SJSA1 (cell line): ENCODE data around the gene GNAQ. TPM values are rescaled to one million over a fixed set of nuclear protein-coding genes. Genes with fewer than 3 reads are reported as not detected.

Experiments
- DNase-seq, 2 experiments: peaks; one replicate each; pipeline ENCODE4 v3.0.0-alpha.2; 2015 to 2020; ENCODE audit warnings: low spot score in 2 of 2, low read depth in 1 of 2
- H3K27ac ChIP-seq: fragments of 250-450 bp; sonication (Bioruptor Pico); 2 replicates; pipeline ENCODE4 v1.5.1; 2020; ENCODE audit warnings: mild to moderate bottlenecking, moderate library complexity
- H3K27me3 ChIP-seq: fragments of 250-450 bp; sonication (Bioruptor Pico); replicated peaks from 2 replicates; pipeline ENCODE4 v1.5.1; 2020; ENCODE audit warnings: mild to moderate bottlenecking, moderate library complexity
- H3K36me3 ChIP-seq: fragments of 250-450 bp; sonication (Bioruptor Pico); 2 replicates; pipeline ENCODE4 v1.5.1; 2020; ENCODE audit warnings: mild to moderate bottlenecking
- H3K4me1 ChIP-seq: fragments of 250-450 bp; sonication (Bioruptor Pico); replicated peaks from 2 replicates; pipeline ENCODE4 v1.6.1; 2021; ENCODE audit warnings: mild to moderate bottlenecking
- H3K4me3 ChIP-seq: fragments of 250-450 bp; sonication (Bioruptor Pico); 2 replicates; pipeline ENCODE4 v1.5.1; 2020; ENCODE audit warnings: mild to moderate bottlenecking
- H3K9me3 ChIP-seq: fragments of 250-450 bp; sonication (Bioruptor Pico); replicated peaks from 2 replicates; pipeline ENCODE4 v1.5.1; 2020; ENCODE audit warnings: mild to moderate bottlenecking
- total RNA-seq: library from RNA; depleted of rRNA; stranded (reverse); fragments of >200 nt; shearing (Covaris generic); gene quantifications from 2 replicates; pipeline ENCODE4 v1.2.3, GENCODE V29; 2014

The GNAQ gene
- total RNA-seq, 1 experiment from 2014 or later: 46.2 TPM

GRCh38 chr9:77947651-77948050, 84.0 kb downstream of the GNAQ start:
- Histone ChIP-seq H3K27ac (no peak overlapping the region), H3K9me3 (no peaks in the 10 kb centered on the region), H3K36me3 (no peaks in the 10 kb centered on the region), H3K27me3 (no peaks in the 10 kb centered on the region), H3K4me3 (no peak overlapping the region), H3K4me1 (peaks cover 15% of the 10 kb centered on the region; the same call in 1 of the 2 replicates)
- no peak for DNase-seq

GRCh38 chr9:77946969-77947620, 84.5 kb downstream of the GNAQ start:
- DNase-seq: no peak
- no peaks in the 10 kb centered on the region for H3K27me3 ChIP-seq
- H3K36me3 ChIP-seq: no peaks in the 10 kb centered on the region
- H3K4me1 ChIP-seq: peaks cover 13% of the 10 kb centered on the region; the same call in 1 of the 2 replicates
- no peak overlapping the region for H3K27ac ChIP-seq
- H3K9me3 ChIP-seq: no peaks in the 10 kb centered on the region
- no peak overlapping the region for H3K4me3 ChIP-seq

- no peak for DNase-seq
- no peak overlapping the region for H3K4me3 ChIP-seq
- H3K9me3 ChIP-seq: no peaks in the 10 kb centered on the region
- peaks cover 10% of the 10 kb centered on the region; the same call in 1 of the 2 replicates for H3K4me1 ChIP-seq
- H3K36me3 ChIP-seq: no peaks in the 10 kb centered on the region
- H3K27me3 ChIP-seq: no peaks in the 10 kb centered on the region
- no peak overlapping the region for H3K27ac ChIP-seq
Observed at GRCh38 chr9:77946296-77946695, 85.3 kb downstream of the GNAQ start.

GRCh38 chr9:77945798-77946197, 85.8 kb downstream of the GNAQ start:
- no peak for DNase-seq
- Histone ChIP-seq H3K4me3 (no peak overlapping the region), H3K9me3 (no peaks in the 10 kb centered on the region), H3K27me3 (no peaks in the 10 kb centered on the region), H3K36me3 (no peaks in the 10 kb centered on the region), H3K4me1 (peaks cover 10% of the 10 kb centered on the region; the same call in 1 of the 2 replicates), H3K27ac (no peak overlapping the region)

DNA sequence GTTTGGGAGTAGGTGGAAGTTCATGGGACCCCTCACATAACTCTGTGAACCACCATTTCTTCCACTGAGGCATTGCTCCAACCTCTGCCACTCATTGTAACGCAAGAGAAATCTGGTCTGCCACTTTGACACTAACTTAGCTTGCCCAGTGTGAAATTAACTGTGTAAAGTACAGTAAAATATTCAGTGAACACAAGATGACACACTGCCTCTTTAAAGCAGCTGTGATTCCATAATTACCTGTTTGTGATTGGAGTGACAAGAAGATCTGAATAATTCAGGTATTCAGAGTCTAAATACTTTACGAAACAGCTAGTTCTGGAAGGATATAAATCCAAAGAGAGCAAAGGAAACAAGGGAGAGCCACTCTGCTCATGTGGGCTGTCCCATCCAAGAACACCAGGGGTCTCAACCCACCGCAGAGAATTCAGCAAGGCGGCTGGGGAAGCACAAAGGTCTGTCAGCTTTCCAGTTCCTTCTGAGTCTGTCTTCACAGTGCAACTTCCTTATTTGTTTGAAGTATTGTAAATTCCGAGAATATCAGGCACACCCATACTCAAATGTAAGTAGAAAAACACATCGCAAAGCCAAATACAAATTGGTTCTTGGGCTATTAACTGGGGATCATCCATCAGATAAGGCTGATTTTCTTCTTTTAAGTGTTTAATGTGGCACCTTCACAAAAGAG, 86.9 kb downstream of the GNAQ start:
- H3K4me3 ChIP-seq: no peak overlapping the region
- no peaks in the 10 kb centered on the region for H3K27me3 ChIP-seq
- H3K9me3 ChIP-seq: no peaks in the 10 kb centered on the region
- DNase-seq: no peak
- H3K36me3 ChIP-seq: no peaks in the 10 kb centered on the region
- H3K4me1 ChIP-seq: peaks cover 10% of the 10 kb centered on the region; the same call in 1 of the 2 replicates
- no peak overlapping the region for H3K27ac ChIP-seq

GRCh38 chr9:77943057-77943456, 88.6 kb downstream of the GNAQ start:
- DNase-seq: no peak
- Histone ChIP-seq H3K27me3 (no peaks in the 10 kb centered on the region), H3K27ac (no peak overlapping the region), H3K9me3 (no peaks in the 10 kb centered on the region), H3K4me3 (no peak overlapping the region), H3K4me1 (peaks cover 10% of the 10 kb centered on the region; the same call in 1 of the 2 replicates), H3K36me3 (no peaks in the 10 kb centered on the region)

- Histone ChIP-seq H3K27me3 (no peaks in the 10 kb centered on the region), H3K4me1 (no peaks in the 10 kb centered on the region), H3K9me3 (no peaks in the 10 kb centered on the region), H3K36me3 (no peaks in the 10 kb centered on the region), H3K4me3 (no peak overlapping the region), H3K27ac (no peak overlapping the region)
- no peak for DNase-seq
Observed at GRCh38 chr9:77939149-77939668, 92.4 kb downstream of the GNAQ start.

GRCh38 chr9:77938163-77938562, 93.4 kb downstream of the GNAQ start:
- no peaks in the 10 kb centered on the region for H3K4me1 ChIP-seq
- H3K4me3 ChIP-seq: no peak overlapping the region
- H3K27ac ChIP-seq: no peak overlapping the region
- H3K36me3 ChIP-seq: no peaks in the 10 kb centered on the region
- H3K9me3 ChIP-seq: no peaks in the 10 kb centered on the region
- DNase-seq: no peak
- H3K27me3 ChIP-seq: no peaks in the 10 kb centered on the region

DNA sequence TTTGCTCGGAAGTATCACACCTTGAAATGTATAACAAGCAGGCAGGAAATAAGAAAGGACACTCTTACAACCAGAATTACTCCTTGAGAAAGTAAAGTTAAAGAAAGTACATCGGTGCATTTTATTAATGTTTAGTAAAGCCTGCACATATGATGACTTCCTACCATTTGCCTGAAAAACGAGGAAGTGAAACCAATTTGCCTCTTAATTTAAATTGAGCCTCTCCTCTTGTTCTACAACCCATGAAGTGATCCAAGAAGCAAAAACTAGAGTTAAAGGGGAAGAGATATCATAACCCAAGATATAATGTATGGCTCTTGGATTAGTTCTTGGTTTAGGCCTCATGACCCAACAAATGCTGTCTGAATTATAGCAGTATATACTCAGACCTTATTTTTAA, 95.6 kb downstream of the GNAQ start:
- no peak overlapping the region for H3K4me3 ChIP-seq
- H3K27ac ChIP-seq: no peak overlapping the region
- no peaks in the 10 kb centered on the region for H3K27me3 ChIP-seq
- DNase-seq: no peak
- H3K4me1 ChIP-seq: no peaks in the 10 kb centered on the region
- no peaks in the 10 kb centered on the region for H3K9me3 ChIP-seq
- H3K36me3 ChIP-seq: no peaks in the 10 kb centered on the region

GRCh38 chr9:77935211-77935610, 96.4 kb downstream of the GNAQ start:
- Histone ChIP-seq H3K27me3 (no peaks in the 10 kb centered on the region), H3K36me3 (no peaks in the 10 kb centered on the region), H3K4me1 (no peaks in the 10 kb centered on the region), H3K9me3 (no peaks in the 10 kb centered on the region), H3K27ac (no peak overlapping the region), H3K4me3 (no peak overlapping the region)
- no peak for DNase-seq

GRCh38 chr9:77933976-77934375, 97.6 kb downstream of the GNAQ start:
- H3K27me3 ChIP-seq: no peaks in the 10 kb centered on the region
- H3K4me1 ChIP-seq: no peaks in the 10 kb centered on the region
- H3K9me3 ChIP-seq: no peaks in the 10 kb centered on the region
- H3K36me3 ChIP-seq: no peaks in the 10 kb centered on the region
- no peak overlapping the region for H3K27ac ChIP-seq
- no peak for DNase-seq
- H3K4me3 ChIP-seq: no peak overlapping the region

DNA sequence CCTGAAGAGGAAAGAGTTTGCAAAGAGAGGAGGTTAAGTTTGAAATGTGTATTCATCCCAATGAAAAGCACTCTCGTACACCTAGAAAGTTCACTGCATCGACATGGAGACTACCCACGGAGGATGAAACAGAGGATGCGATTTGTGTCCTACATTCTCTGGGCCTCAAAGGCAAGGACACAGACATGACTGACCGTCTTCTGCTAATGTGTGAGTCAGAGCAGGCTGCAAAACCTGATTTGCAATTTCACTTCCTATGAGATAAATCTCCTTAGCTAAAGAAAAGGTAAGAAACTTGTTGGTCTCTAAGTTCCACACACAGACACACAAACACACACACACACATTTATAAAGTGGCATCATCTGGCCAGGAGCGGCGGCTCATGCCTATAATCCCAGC, 98.6 kb downstream of the GNAQ start:
- Histone ChIP-seq H3K27ac (no peak overlapping the region), H3K4me1 (peaks cover 1% of the 10 kb centered on the region), H3K9me3 (no peaks in the 10 kb centered on the region), H3K27me3 (no peaks in the 10 kb centered on the region), H3K4me3 (no peak overlapping the region), H3K36me3 (no peaks in the 10 kb centered on the region)
- no peak for DNase-seq

DNA sequence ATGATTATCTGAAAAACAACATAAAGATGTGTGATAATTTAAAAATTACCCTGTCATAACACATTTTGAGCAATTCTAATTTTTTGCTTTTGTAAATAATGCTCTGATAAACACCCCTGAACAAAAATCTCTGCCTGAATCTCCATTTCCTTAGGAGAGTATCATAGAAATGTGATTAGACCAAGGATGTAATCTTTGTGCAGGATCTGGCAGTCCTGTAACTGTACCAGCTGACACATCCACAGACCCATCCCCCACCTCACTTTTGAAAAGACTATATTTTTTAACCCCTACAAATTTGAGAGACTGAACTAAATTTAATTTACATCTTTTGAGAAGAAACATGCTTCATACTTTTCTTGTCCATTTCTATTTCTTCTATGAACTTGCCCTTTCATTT, 101.7 kb downstream of the GNAQ start:
- Histone ChIP-seq H3K27me3 (no peaks in the 10 kb centered on the region), H3K36me3 (no peaks in the 10 kb centered on the region), H3K27ac (no peak overlapping the region), H3K9me3 (no peaks in the 10 kb centered on the region), H3K4me3 (no peak overlapping the region), H3K4me1 (peaks cover 25% of the 10 kb centered on the region)
- DNase-seq: no peak

GRCh38 chr9:77927265-77927664, 104.3 kb downstream of the GNAQ start:
- Histone ChIP-seq H3K9me3 (no peaks in the 10 kb centered on the region), H3K27me3 (no peaks in the 10 kb centered on the region), H3K4me3 (no peak overlapping the region), H3K36me3 (no peaks in the 10 kb centered on the region; the same call in 1 of the 2 replicates), H3K27ac (peak overlapping the region; percentile 63), H3K4me1 (peaks cover 25% of the 10 kb centered on the region)
- DNase-seq: peak in 1 of 2 experiments; percentile 51
